GM19468 (cell line): ENCODE data around the gene TSHZ3.

Source experiments
- ATAC-seq: cut with Tn5 transposase; IDR thresholded peaks from one replicate; pipeline ENCODE4 v1.9.1; 2021; ENCODE audit warnings: mild to moderate bottlenecking, moderate library complexity, moderate number of reproducible peaks; ENCODE audit not compliant: unreplicated experiment; ENCODE audit errors: extremely low read depth

The TSHZ3 gene

DNA sequence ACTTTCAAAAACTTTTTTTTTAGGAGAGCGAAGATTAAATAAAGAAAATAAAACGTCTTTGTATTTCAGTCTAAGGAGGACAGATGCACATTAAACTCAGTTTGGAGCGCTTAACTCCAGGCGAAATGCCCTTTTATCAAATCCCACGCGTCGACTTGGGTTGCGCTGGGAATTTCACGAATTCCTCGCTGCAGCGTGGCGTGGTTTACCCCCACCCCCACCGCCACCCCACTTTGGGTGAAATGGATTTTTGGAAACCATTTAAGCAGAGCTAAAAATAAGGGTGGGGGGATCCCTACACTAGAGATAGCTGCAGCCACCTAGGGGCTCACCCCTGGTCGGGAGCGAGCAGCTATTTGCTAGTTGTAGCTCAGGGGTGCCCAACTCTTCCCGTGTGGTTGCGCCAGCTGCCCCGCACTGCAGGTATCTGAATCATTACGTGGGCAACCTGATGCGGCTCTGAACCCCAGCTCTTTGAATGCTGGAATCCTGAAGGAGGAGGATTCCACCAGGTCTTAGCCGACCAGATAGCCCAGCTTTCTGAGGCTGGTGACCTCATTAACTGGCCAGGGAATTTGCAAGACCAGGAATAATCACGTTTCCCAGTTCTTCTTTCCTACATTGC lies 6.5 kb upstream of the TSHZ3 start:
- ATAC-seq, result no peak

DNA sequence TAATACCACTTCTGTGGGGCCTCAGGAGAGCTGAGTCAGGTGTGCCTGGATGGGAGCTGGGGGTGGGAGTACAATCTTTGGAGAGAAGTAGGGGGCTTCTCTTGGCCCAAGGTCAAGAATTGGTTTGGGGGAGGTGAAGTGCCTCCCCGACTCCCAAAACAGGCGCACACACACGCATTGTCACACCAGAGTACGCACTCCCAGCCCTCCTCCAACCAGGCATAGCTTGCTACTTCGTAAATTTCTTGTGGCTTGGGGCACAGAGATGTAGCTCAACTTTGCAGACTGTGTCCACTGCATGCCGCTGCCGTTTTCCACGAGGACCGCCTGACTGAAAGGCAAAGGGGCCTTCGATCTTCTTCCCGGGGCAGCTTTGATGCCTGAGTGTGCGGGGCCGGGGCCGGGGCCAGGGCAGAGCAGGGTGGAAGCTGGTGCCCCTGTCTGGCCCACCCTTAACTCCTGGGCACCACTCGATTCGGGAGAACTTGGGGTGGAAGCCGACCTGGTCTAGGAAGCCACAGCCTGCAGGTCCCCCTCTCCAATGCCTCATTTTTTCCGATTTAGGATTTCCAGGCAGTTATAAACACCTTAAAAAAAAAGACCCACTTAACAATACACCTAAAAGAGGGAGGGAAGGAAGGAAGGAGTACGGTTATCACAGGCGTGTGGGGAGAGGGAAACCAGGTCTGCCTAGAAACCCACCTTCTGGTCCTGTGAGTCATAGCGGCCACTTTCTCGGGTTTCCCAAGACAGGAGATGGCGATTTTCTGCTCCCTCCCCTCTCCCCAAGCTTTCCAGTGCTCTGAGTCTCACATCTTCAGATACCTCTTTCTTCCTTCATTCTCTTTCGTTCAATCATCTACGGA lies 5.8 kb upstream of the TSHZ3 start:
- ATAC-seq, result no peak

- no peak for ATAC-seq
These were observed 5.1 kb upstream of the TSHZ3 start for GRCh38 chr19:31354316-31354715.

DNA sequence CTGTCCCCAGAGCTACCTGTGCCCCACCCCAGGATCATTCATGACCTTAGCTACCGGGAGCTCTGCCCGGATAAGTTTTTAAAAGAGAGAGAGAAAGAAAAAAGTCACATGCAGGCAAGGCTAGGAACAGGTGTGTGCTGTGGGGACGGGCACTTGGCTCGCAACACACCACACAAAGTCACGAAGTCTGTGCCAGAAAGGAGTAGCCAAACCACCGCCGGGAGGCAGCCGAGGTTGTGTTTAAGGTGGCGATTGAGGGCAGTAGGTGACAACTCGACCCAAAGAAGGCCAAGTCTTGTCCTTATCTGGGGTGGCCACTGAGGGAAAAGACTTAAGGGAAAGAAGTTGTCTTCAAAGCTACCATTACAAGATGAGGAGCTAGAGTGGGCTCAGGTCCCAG lies 4.6 kb upstream of the TSHZ3 start:
- ATAC-seq, result no peak

- ATAC-seq, result no peak
These were observed 3.8 kb upstream of the TSHZ3 start for GRCh38 chr19:31352782-31353651.

DNA sequence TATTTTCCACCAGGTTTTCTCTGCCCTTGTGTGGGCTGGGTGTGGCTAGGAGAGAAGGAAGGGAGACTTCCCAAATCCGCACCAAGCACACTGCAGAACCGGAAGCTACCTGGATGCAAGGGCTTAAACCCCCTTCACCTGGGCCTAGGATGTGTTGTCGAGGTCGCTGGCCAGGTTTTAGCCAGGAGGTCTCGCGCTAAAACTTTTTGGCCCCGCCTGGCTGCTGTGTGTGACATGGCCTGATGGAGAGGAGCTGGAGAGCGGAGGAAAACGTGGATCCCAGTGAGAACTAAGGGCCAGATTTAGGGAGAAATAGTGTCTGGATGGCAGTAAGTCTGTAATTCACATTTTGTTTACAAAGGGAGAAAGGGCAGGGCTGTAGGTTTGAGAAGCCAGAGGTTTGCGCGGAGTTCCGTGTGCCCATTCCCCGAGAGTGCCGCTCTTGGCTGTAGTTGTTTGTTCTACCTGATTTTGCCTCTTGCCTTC lies 3.1 kb upstream of the TSHZ3 start:
- no peak for ATAC-seq

- ATAC-seq, result no peak
These were observed 2.6 kb upstream of the TSHZ3 start for GRCh38 chr19:31351855-31352195.

DNA sequence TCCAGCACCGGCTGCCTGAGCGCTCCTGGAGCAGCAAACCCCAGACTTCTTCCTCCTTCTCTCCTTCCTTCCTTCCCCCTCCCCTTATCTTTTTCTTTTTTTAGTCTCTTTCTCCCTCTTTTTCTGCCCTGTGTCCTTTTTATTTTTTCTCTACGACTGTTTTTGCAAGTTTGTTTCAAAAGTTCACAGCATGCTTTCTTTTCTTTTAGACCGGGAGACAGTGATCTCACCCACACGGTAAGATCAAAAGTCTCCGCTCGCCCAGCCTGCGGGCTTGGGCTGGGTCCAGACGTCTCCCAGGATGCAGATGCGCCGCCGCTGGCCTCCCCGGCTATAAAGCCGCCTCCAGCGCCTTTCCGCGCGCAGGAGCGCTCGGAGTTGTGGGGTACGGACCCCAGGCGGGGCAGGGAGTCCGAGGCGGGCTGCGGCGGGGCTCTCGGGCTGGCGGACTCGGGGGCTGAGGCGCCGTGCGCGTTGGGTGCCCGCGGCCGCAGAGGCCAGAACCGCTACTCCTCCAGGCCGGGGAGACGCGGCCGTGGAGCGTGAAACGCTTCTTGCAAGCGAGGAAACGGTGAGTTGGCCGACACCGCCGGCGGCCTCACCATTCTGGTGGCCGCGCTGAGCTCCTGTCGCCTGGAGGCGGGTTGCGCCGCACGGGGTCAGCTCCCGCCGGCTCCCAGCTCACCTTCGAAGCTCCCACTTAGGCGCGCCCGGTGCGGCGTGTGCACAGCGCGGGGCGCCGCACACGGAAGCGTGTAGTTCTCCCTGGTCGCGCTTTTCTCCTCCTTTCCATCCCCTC lies 2.0 kb upstream of the TSHZ3 start:
- no peak for ATAC-seq

DNA sequence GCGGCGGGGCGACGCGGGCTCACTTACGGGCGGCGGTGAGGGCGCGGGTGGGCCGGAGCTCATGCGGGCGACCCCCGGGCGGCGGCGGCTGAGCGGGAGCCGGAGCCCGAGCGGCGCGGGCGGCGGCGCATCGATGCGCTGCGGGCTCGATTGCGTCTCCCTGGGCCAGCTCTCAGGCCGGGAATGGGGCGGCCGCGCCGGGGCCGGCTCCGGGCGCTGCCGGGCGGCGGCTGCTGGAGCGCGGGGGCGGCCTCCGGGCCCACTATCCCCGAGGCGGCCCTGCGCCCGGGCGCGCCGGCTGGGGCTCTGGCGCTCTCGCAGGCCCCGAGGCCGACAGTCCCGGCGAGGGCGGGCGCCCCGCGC lies 1.4 kb upstream of the TSHZ3 start:
- ATAC-seq, result no peak

DNA sequence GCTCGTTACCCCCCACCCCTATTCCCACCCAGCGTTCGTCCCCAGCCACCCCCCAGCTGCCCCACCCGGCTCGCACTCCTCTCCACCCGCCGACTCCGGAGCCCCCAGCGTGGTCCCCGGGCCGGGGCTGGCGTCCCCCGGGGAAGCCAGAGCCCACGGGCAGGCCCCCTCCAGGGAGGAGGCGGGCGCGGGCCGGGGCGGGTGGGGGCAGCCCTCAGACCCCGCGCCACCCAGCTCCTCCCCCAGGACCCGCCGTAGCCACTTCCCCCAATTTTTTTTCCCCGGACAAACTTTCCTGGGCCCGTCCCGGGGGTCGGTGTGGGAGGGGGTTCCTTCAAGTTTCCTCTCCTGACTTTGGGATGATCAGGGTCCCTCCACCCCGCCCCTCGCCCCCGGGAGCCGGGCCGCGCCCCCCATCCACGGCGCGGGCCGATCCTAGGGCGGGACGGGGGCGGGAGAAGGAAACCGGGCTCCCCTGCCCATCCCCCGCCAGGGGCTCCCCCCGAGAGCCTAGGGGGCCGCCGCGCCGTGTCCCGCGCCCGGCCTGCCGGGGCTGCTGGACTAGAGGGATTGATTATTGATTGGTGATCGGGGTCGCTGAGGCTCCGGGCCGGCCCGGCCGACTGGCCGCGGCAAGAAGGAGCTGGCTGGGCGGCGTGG lies 927 bp upstream of the TSHZ3 start:
- no peak for ATAC-seq

DNA sequence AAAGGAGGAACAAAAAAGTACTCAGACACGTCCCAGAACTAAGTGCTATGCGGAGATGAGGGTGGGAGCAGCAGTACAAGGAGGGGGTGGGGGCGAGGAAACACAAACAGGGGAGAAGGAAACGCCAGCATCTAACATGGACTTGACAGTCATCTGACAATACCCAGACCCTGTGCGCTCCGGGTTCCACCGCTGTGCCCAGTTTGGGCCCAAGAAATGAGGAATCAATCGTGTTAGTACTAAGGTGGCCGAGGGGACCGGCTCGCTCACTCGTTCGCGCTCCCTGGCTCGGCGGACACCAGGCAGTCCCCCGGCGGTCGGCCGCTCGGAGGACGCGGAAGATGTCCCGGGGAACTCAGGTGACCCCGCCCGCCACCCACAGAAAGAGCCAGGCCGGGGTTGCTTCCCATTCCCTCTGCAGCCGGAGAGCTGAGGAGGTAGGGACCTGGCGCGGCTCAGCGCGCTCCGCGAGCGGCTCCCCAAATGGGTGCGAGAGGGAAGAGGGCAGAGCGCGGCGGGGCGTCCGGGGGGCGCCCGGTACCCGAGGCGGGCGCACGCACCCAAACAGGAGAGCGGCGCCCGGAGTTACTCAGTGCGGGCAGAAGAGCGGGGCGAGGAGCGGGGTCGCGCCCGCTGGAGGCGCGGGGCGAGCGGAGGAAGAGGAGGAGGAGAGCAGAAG lies 616 bp downstream of the TSHZ3 start:
- ATAC-seq, result no peak

DNA sequence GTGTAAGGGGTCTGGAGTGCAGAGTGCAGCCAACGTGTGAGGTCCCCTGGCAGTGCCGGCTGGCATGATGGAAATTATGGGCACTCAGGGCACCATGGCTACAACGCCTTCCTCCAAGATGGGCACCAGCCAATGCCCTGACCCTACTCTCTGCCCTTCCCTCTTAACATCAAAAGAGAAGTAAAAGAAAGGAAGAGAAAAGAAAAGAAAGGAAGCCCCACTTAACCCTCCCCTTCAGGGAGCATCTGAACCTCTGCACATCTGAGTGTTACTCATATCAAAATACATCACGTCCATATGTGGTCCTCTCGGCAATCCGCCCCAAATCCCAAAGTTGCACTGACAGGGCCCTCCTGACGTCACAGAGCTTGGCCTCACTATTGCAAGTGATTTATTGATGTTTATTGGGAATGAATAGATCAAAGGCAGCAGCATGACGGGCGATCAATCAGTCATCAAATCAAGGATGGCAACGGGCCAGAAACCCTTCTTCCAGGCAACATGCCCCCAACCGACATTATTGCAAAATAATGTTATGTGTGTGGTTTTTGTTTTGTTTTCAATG lies 1.3 kb downstream of the TSHZ3 start:
- ATAC-seq, result no peak

- no peak for ATAC-seq
These were observed 1.9 kb downstream of the TSHZ3 start for GRCh38 chr19:31347354-31347753.

DNA sequence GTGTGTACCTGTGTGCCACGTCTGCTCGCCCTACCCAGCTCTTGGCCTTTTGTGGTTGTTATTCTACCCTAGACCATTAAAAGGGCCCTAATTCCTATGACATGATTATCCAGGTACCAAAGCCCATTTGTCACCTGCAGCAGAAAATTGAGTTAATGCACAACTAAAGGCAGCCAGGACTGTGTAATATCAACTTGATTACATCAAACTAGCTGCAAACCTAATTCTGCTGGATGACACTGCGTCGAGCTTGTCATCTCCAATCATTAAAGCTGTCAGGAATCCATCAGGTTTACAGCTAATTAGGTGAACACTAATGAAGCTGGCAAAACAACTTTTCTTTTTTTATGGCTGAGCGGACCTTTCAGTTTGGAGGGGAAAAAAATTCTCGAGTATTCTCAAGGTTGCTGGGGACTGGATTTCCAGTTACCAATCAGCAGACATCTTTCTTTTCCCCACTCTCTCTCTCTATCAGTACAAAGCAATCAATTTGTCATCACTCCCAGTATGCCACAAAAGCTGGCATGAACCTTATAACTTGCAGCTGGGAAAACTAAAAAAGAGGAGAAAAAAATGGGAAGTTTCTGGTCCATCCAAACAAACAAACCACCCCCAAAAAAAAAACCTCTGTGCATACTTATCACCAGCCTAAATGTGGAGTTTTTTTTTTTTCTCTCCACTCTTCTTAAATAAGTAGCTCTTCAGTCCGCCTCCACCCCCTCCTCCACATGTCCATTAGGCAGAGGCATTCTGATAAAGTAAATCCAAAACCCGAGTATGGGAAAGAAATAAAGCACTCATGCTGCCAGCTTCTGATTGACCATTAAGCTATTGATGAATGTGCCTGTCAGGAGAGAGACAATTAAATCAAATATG lies 2.8 kb downstream of the TSHZ3 start:
- ATAC-seq, result no peak

- ATAC-seq, result no peak
These were observed 4.8 kb downstream of the TSHZ3 start for GRCh38 chr19:31344403-31344802.

DNA sequence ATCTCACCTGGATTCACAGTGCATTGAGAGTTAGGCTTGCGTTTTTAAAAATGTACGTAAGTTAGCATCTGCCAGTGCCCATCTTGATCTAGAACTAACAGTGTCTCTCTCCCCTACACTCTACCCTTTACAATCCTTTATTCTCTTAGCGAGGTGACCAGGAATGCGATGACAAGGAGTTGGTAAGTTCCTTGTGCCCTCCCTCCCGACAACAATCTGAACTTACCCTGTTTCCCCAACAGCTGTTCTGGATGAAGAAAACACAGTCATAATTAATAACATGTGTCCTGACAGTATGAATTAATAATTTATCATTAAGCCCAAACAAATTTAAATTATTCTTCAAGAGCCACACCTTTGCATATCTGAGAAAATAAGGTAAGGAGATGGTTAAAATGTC lies 6.3 kb downstream of the TSHZ3 start:
- no peak for ATAC-seq

DNA sequence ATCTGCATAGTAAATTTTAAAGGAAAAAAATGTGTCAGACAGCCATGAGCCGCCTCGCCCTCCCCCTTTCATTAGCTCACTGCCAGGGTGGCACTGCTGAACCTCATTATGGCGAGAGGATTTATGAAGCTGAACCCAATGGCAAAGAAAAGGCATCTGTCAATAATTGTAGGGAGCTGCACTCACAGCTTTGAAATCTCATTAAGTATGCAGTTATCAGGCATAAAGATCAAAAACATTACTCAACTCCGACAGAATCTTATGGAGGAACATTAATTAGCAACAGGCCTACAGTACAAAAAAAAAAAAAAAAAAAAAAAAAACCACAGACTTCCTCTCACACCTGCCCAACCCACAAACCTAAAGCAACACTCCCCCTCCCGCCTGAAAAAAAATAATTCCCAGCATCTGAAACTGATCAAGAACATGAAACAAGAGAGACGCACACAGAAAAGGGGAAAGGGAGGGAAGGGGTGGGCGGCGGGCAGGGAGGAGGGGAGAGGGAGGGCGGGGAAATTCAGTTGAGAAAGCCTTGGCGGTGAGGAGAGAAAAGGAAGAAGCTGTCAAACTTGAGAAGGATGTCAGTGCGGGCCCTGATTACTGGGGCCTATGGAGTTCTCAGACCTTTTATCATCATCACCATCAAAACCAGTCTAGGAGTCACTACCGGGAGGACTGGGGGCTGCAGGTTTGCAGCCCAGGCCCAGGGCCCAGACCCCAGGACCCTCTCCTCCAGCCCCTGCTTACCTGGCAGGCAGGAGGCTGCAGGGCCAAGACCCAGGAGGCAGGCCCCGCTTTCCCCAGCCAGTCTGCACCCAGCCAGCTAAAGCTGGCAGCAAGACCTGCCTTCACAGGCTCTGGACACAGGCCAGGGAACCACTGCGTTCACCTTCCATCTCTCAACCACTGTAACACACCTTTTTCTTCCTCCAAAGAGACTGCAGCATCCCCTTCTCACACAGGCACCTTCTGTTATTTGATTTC lies 8.9 kb downstream of the TSHZ3 start:
- ATAC-seq, result no peak
